CD1c-positive myeloid dendritic cell (primary cell): ENCODE results near the gene FAM110D.
A peak's percentile ranks its signal among the peaks of the same experiment; 100 is the strongest.

Experiments
- DNase-seq: peaks from one replicate; pipeline ENCODE4 v3.0.0-alpha.2; 2016; ENCODE audit errors: extremely low spot score

FAM110D gene

DNA sequence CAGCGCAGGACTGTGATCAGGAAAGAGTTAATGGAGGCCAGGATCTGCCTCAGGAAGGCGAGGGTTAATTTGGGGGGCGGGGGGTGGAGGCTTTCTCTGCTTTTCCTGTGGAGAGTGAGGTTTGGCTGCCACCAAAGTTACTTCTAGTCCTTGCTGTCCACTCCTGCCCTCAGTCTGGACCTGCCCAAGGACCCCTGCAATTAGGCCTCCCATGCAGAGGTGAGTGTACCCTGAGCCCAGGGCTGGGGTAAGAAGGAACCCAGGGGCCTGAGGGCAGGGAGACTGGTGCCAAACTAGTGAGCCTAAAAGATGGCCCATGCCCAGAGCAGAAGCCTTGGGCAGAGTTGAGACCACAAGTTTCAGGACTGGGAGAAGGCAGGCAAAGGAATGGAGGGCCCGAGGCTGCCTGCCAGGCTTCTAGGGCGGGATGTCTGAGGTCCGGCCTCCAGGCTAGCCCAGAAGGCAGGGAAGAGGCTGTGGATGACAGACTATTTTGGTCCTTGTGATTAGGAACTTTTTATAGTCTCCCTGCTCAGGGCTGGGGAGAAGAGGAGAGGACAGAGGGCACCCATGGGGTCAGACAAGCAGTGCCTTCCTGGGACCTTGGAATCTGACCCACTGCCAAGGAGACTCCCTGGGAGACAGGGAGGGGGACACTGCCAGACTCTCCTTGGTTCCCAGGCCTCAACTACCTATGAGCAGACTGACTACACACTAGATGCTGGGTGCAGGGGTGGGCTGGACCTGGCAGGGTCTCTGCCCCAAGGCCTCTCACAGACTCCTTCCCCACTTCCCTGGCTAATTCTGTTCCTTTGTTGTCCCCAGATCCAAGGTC lies at the start of gene FAM110D:
TSS of gene FAM110D (plus strand) at position 172 of the 835 bp plus-strand sequence. CDS start 2,213 bp downstream, outside the sequence.
- DNase-seq: no peak

- DNase-seq: no peak
These were observed 49.4 kb upstream of the FAM110D start for GRCh38 chr1:26109229-26110164.

DNA sequence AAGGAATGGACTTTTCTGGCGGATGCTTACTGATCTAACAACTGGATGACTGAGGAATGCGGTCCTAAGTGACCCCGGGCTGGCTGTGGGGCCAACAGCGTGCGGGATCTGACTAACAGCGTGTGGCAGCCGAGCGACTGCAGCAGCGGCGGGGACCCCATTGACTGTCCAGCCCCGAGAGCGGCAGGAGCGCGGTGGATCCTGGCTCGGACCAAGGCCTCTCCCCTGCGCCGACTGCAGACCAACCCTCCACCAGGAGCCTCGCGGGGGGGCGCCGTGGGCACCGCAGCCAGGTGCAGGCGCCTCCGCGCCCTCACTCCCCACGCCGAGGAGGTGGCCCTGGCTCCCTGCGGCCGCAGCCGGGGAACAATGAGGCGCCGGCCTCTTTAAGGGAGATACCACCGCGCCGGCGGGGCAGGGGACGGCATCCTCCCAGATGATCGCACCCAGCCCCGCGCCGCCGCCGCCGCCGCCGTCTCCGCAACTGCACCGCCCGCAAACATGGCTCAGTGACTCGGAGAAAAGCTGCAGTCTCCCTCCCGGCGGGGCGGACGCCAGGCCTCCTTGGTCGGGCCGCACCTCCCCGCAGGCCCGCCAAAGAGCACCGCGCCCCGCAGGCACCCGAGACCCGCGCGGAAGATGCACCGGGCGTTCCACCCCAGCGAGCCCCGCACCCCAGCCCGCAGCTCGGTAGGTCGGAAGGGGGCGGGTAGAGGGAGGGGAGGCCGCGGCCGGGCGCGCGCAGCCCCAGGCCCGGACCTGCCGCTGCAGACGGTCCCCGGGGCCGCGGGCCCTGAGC lies 47.9 kb upstream of the FAM110D start:
- DNase-seq: peak; percentile 71

GRCh38 chr1:26111530-26112406 lies 47.1 kb upstream of the FAM110D start, which contains the start of gene PDIK1L:
TSS of gene PDIK1L (plus strand) at chr1:26111824. CDS start at chr1:26114309, 2,485 bp downstream.
- peak; percentile 98 for DNase-seq

DNA sequence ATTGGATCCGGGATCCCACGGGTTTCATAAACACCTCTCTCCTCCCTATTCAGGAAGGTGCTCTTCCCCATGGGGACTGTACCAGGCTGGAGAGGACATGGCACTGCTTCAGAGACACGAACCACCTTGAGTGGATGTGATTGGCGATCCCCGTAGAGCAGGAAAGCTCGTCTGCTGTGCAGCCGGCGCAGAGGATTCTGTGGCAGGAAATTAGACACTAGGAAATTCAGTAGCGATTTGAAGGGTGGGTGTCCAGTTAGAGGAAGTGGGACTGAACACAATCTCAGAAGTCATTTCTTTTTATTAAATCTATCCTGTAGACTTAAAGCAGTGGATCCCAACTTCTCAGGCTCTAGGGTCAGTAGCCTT lies 46.5 kb upstream of the FAM110D start:
- peak; percentile 68 for DNase-seq

DNA sequence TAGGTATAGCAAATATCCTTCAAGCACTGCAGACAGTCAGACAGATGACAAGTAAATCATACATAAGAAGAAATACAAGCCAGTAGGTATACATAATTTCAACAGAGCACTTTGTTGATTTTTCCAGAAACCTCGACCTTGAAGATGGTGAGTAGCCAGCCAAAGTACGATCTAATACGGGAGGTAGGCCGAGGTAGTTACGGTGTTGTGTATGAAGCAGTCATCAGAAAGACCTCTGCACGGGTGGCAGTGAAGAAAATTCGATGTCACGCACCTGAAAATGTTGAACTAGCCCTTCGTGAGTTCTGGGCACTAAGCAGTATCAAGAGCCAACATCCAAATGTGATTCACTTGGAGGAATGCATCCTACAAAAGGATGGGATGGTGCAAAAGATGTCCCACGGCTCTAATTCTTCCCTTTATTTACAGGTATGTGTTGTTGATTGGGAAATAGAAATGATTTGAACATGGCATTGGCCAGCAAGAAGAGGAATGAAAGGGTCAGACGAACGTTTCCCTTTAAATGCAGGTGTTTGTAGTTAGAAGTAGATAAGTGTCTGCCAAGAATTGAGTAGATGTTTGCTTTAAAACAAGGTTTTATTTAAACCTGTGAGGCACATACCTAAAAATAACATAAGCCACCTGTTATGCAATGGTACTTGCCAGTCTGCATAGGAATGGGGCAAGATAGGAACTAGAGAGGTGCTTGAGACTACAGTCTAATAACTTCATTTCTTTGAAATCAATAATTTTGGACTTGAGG lies 44.5 kb upstream of the FAM110D start:
- no peak for DNase-seq

- DNase-seq: no peak
These were observed 38.8 kb upstream of the FAM110D start for GRCh38 chr1:26119892-26120608.

DNA sequence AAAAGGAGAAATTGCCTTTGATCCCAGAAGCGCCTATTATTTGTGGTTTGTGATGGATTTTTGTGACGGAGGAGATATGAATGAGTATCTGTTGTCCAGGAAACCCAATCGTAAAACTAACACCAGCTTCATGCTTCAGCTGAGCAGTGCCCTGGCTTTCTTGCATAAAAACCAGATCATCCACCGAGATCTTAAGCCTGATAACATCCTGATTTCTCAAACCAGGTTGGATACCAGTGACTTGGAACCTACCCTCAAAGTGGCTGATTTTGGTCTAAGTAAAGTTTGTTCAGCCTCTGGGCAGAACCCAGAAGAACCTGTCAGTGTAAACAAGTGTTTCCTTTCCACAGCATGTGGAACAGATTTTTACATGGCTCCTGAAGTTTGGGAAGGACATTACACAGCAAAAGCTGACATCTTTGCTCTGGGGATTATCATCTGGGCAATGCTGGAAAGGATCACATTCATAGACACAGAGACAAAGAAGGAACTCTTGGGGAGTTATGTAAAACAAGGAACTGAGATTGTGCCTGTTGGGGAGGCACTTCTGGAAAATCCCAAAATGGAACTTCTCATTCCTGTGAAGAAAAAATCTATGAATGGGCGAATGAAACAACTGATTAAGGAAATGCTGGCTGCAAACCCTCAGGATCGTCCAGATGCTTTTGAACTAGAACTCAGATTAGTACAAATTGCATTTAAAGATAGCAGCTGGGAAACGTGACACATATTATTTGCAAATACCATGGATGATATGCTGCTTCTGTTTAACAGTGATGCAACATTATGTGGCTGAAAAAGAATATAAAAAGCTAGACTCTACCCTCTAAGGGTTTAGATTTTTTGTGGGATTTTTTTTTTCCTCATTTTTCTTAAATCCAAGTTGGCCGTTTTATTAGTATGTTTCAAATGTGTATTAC lies 36.8 kb upstream of the FAM110D start:
- peak; percentile 84 for DNase-seq

DNA sequence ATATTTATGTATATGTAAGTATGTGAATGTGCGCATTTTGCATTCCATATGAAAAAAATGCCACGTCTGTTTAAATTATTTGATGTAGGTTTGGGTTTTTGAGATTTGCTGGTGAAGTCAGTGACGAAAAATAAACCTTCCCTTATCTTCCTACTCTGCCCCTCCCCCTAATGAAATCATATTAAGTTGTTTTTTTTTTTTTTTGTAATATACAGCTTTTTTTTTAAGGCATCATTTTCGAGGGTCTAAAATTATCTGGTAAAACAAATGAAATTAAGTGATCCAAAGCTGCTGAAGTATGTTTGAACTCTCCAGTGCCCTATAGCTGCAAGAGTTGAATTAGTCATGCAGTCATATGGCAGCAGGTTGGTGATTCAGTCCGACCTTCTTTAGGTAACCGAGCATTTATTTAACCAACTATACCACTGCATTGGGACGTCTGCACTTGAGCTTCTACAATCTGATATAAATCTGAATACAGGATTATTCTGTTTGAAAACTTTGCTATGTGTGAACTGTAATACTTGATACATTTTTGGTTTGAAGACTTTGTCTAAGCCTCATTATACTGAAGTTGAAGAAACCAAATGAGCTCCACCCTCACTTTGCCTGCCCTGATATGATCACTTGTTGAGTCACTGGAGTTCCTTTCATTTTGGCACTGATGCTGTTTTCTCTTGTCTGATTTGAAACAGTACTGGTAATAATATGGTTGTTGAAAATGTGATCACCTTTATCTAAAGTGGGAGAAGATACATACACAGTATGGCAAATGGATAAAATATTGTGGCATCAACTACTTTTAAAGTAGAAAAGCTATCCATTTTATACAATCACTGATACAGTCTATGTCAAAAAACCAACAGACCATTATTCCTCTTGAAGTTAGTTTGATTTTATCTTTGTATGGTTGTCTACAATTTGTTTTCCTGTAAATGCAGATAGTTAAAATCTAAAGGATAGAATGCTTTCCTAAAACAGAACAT lies 35.6 kb upstream of the FAM110D start:
- peak; percentile 36 for DNase-seq

- no peak for DNase-seq
These were observed 34.2 kb upstream of the FAM110D start for GRCh38 chr1:26124418-26125331.

GRCh38 chr1:26125382-26125781 lies 33.5 kb upstream of the FAM110D start:
- DNase-seq: no peak

- no peak for DNase-seq
These were observed 32.9 kb upstream of the FAM110D start for GRCh38 chr1:26125946-26126320.

DNA sequence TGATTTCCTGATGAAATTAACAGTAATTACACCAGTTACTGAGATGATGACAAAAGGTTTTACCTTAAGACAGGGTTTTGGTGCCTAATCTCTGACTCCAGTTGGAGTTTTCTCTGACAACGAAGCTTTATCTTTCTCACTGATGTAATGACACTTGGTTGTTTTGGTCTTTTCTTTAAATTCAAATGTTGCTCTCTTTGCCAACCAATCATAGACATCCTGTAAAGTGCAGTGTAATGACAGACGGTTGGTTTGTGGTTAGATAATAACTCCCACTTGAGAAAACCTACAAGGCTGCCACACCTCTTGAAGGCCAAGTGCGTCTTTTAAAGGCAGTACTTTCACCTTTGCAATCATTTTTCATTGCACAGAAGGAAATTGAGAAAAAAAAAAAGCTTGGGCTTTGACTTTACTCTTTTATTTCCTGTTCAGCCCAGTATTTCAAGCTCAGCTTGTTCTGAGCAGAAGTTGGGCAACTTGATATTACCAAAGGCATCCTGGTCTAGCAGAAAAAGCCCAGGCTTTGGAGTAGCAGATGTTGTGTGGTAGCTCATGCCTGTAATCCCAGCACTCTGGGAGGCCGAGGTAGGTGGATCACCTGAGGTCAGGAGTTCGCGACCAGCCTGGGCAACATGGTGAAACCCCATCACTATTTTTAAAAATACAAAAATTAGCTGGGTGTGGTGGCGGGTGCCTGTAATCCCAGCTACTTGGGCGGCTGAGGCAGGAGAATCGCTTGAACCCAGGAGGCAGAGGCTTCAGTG lies 32.4 kb upstream of the FAM110D start:
- peak; percentile 72 for DNase-seq

DNA sequence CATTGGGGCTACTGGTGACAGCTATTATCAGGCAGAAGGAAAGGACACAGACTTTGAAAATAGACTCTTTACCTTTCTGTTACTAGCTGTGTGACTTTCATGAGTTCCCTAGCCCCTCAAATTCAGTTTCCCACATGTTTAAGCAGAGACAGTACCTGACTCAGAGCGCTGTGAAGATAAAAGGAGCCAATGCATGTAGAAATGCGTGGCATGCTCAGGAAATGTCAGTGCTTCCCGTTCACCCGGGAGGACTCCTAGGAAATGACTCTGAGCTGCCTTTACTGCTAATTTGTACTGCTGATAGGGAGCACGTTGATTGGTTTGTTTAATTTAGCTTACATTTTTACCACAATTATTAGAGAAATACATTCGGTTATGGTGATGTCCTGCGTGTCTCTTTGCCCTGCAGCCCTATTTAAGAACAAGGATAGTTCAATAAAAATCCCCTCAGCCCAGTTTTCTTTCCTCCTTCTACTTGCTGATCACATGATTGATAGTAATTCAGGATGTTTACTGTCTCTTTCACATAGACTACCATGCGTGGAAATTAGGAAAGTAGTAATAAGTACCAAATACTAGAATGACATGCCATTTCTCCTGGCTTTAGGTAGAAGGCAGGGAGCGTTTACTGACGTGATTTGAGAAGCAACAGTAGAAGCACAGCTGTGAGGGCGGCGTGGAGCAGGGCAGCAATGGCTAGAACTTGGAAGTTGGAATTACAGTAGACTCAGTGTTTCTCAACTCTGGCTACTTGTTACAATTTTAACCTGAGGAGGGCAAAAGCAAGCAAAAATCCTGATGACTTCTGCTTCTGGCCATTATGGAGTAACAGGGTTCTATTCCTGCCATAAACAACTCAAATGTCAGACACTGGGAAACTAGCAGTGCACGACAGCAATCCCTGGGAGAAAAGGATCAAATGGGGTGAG lies 31.4 kb upstream of the FAM110D start:
- DNase-seq: peak; percentile 31
